Astrocyte of the cerebellum (primary cell): Measurements from ENCODE around the gene DNAJB1.
A peak's percentile ranks its signal among the peaks of the same experiment; 100 is the strongest.
"Not testable (repeated sequence)": the region's sequence is repeated elsewhere in the genome, so short reads cannot be mapped to it uniquely, and the experiment has no call there.

ENCODE experiments used
- DNase-seq: peaks from one replicate; pipeline ENCODE4 v3.0.0-alpha.2; 2011; ENCODE audit warnings: low read depth
- H3K4me3 ChIP-seq: 2 replicates; pipeline ENCODE4 v1.5.1; 2011; ENCODE audit warnings: mild to moderate bottlenecking, low read depth, low read length, moderate library complexity
- CTCF ChIP-seq: IDR thresholded peaks from 2 replicates; pipeline ENCODE4 v1.5.1; 2012; ENCODE audit warnings: low read length, low read depth, moderate library complexity, mild to moderate bottlenecking; ENCODE audit errors: missing control alignments
- in situ Hi-C: cut with HindIII; loops from 2 replicates; pipeline ENCODE4 v1.10.0; 2017; ENCODE audit warnings: low sequenced_read_pairs

The DNAJB1 gene

GRCh38 chr19:14542711-14543328 is 24.6 kb upstream of the DNAJB1 start:
- H3K4me3 ChIP-seq, result no peak overlapping the region
- in situ Hi-C loops, result no loop called here
- no peak for TF ChIP-seq CTCF
- DNase-seq, result no peak

GRCh38 chr19:14541979-14542378 is 23.8 kb upstream of the DNAJB1 start:
- in situ Hi-C loops, H3K4me3 ChIP-seq, DNase-seq: not testable (repeated sequence)

- no peak for TF ChIP-seq CTCF
- H3K4me3 ChIP-seq, result no peak overlapping the region
- DNase-seq, result no peak
- in situ Hi-C loops, result no loop called here
Measured at GRCh38 chr19:14540741-14541525, 22.7 kb upstream of the DNAJB1 start.

- H3K4me3 ChIP-seq, result no peak overlapping the region
- TF ChIP-seq CTCF, result no peak
- in situ Hi-C loops, result no loop called here
- DNase-seq, result no peak
Measured at GRCh38 chr19:14536926-14537692, 18.9 kb upstream of the DNAJB1 start.

- H3K4me3 ChIP-seq, result no peak overlapping the region
- DNase-seq, result no peak
- TF ChIP-seq CTCF, result no peak
- in situ Hi-C loops, result no loop called here
Measured at GRCh38 chr19:14533450-14533849, 15.3 kb upstream of the DNAJB1 start.

GRCh38 chr19:14530506-14530905 is 12.3 kb upstream of the DNAJB1 start:
- no peak for TF ChIP-seq CTCF
- DNase-seq, result no peak
- peak overlapping the region; percentile 98 for H3K4me3 ChIP-seq
- in situ Hi-C loops, result no loop called here

- in situ Hi-C loops, result no loop called here
- H3K4me3 ChIP-seq, result peak overlapping the region; percentile 98
- DNase-seq, result no peak
- TF ChIP-seq CTCF, result no peak
Measured at GRCh38 chr19:14530005-14530348, 11.8 kb upstream of the DNAJB1 start.
